GM23338 (cell line): ENCODE results near the gene DCLK1. TPM values are rescaled to one million over a fixed set of nuclear protein-coding genes. Genes with fewer than 3 reads are reported as not detected.

ENCODE experiments used
- ATAC-seq: fragments of 200-7000 bp; cut with Tn5 transposase; 3 replicates; pipeline ENCODE4 v1.9.1; 2020
- DNase-seq: peaks from one replicate; pipeline ENCODE4 v3.0.0-alpha.2; 2015; ENCODE audit warnings: low spot score
- H2AFZ ChIP-seq: fragments of 200-600 bp; sonication (generic); 2 replicates; pipeline ENCODE4 v1.8.0; 2016; ENCODE audit warnings: antibody characterized with exemption, mild to moderate bottlenecking, moderate library complexity
- H3F3A ChIP-seq: fragments of 200-600 bp; sonication (generic); replicated peaks from 2 replicates; pipeline ENCODE4 v1.8.0; 2017; ENCODE audit warnings: antibody characterized with exemption, mixed run types, low read depth
- H3K27ac ChIP-seq: fragments of 200-600 bp; sonication (generic); 2 replicates; pipeline ENCODE4 v1.6.1; 2016; ENCODE audit warnings: low read depth
- H3K27me3 ChIP-seq: fragments of 200-600 bp; sonication (generic); 2 replicates; pipeline ENCODE4 v1.8.0; 2016; ENCODE audit warnings: mild to moderate bottlenecking, mixed run types, moderate library complexity; ENCODE audit not compliant: insufficient read depth
- H3K36me3 ChIP-seq: fragments of 200-600 bp; sonication (generic); 2 replicates; pipeline ENCODE4 v1.8.0; 2016; ENCODE audit warnings: mild to moderate bottlenecking; ENCODE audit not compliant: insufficient read depth
- H3K4me1 ChIP-seq: fragments of 200-600 bp; sonication (generic); 2 replicates; pipeline ENCODE4 v1.8.0; 2016; ENCODE audit warnings: mild to moderate bottlenecking, moderate library complexity; ENCODE audit not compliant: insufficient read depth
- H3K4me2 ChIP-seq: fragments of 200-600 bp; sonication (generic); 2 replicates; pipeline ENCODE4 v1.7.1; 2017; ENCODE audit warnings: mixed run types
- H3K4me3 ChIP-seq: fragments of 200-600 bp; sonication (generic); 2 replicates; pipeline ENCODE4 v1.6.1; 2016; ENCODE audit warnings: mixed run types
- H3K79me2 ChIP-seq: fragments of 200-600 bp; sonication (generic); replicated peaks from 2 replicates; pipeline ENCODE4 v1.8.0; 2017; ENCODE audit warnings: mild to moderate bottlenecking; ENCODE audit not compliant: insufficient read depth
- H3K9me2 ChIP-seq: fragments of 200-600 bp; sonication (generic); 2 replicates; pipeline ENCODE4 v1.8.0; 2017; ENCODE audit not compliant: insufficient read depth
- H4K20me1 ChIP-seq: fragments of 200-600 bp; sonication (generic); replicated peaks from 2 replicates; pipeline ENCODE4 v1.8.0; 2017; ENCODE audit warnings: mild to moderate bottlenecking; ENCODE audit not compliant: insufficient read depth
- H3K27ac Mint-ChIP-seq: 2 replicates; pipeline ENCODE4 v1.8.0; 2020; ENCODE audit warnings: inconsistent platforms, mild to moderate bottlenecking, moderate library complexity, mixed read lengths
- H3K27me3 Mint-ChIP-seq: 3 replicates; pipeline ENCODE4 v1.8.0; 2022; ENCODE audit warnings: low read depth, mild to moderate bottlenecking, moderate library complexity, mixed read lengths, inconsistent platforms; ENCODE audit not compliant: insufficient read depth, poor library complexity
- H3K36me3 Mint-ChIP-seq: 3 replicates; pipeline ENCODE4 v1.8.0; 2021; ENCODE audit warnings: low read depth, mild to moderate bottlenecking, inconsistent platforms, moderate library complexity, mixed read lengths
- H3K4me1 Mint-ChIP-seq: 3 replicates; pipeline ENCODE4 v1.8.0; 2020; ENCODE audit warnings: mild to moderate bottlenecking, inconsistent platforms, mixed read lengths
- H3K4me3 Mint-ChIP-seq: 3 replicates; pipeline ENCODE4 v1.8.0; 2021; ENCODE audit warnings: moderate library complexity, mild to moderate bottlenecking, inconsistent platforms, mixed read lengths
- H3K9me3 Mint-ChIP-seq: 3 replicates; pipeline ENCODE4 v1.8.0; 2020; ENCODE audit warnings: moderate library complexity, mild to moderate bottlenecking, inconsistent platforms, mixed read lengths
- CREB1 ChIP-seq: fragments of 250-450 bp; sonication (Bioruptor Pico); IDR thresholded peaks from 2 replicates; pipeline ENCODE4 v1.5.0; 2020; ENCODE audit warnings: low read depth, mild to moderate bottlenecking, moderate library complexity
- CTCF ChIP-seq, 2 experiments: fragments of 200-600 bp in 1 of 2; sonication (generic) in 1 of 2; conservative IDR thresholded peaks; 2 replicates each; pipeline versions ENCODE4 v1.5.1 to v1.6.1; 2016 to 2017; ENCODE audit warnings: antibody characterized with exemption in 2 of 2, low read depth in 2 of 2, mild to moderate bottlenecking in 2 of 2, moderate library complexity in 1 of 2
- ETS1 ChIP-seq: IDR thresholded peaks from 2 replicates; pipeline ENCODE4 v1.6.1; 2016; ENCODE audit warnings: antibody characterized with exemption
- EZH2 ChIP-seq: fragments of 200-600 bp; sonication (generic); IDR thresholded peaks from one replicate; pipeline ENCODE4 v1.8.0; 2017; ENCODE audit warnings: antibody characterized with exemption, mild to moderate bottlenecking, low read depth; ENCODE audit not compliant: unreplicated experiment
- EZH2phosphoT487 ChIP-seq: fragments of 200-600 bp; sonication (generic); IDR thresholded peaks from one replicate; pipeline ENCODE4 v1.8.1; 2018; ENCODE audit warnings: antibody characterized with exemption; ENCODE audit not compliant: unreplicated experiment
- JUNB ChIP-seq: IDR thresholded peaks from one replicate; pipeline ENCODE4 v1.6.1; 2016; ENCODE audit warnings: antibody characterized with exemption; ENCODE audit not compliant: unreplicated experiment
- NANOG ChIP-seq: IDR thresholded peaks from 2 replicates; pipeline ENCODE4 v1.6.1; 2016; ENCODE audit warnings: antibody characterized with exemption, borderline replicate concordance
- POLR2AphosphoS5 ChIP-seq: IDR thresholded peaks from 2 replicates; pipeline ENCODE4 v1.6.1; 2016; ENCODE audit warnings: antibody characterized with exemption, low read depth
- STAT1 ChIP-seq: IDR thresholded peaks from one replicate; pipeline ENCODE4 v1.6.1; 2016; ENCODE audit warnings: antibody characterized with exemption; ENCODE audit not compliant: unreplicated experiment
- ZNF331 ChIP-seq: fragments of 250-450 bp; sonication (Bioruptor Pico); IDR thresholded peaks from 2 replicates; pipeline ENCODE4 v1.5.0; 2020; ENCODE audit warnings: low read depth, mild to moderate bottlenecking, moderate library complexity
- ZNF462 ChIP-seq: fragments of 250-450 bp; sonication (Bioruptor Pico); IDR thresholded peaks from 2 replicates; pipeline ENCODE4 v1.5.0; 2020; ENCODE audit warnings: mild to moderate bottlenecking, moderate library complexity
- polyA plus RNA-seq: library from polyadenylated mRNA; unstranded; fragments of >200 nt; fragmentation: Nextera tagmentation; extraction: Ambion mirVana; gene quantifications from 2 replicates; pipeline ENCODE4 v1.2.1, GENCODE V29; 2016
- total RNA-seq: library from RNA; depleted of rRNA; stranded (reverse); fragments of >200 nt; shearing (Covaris generic); gene quantifications from 2 replicates; pipeline ENCODE4 v1.2.3, GENCODE V29; 2014

DCLK1 gene
- total and polyA plus RNA-seq, 2 experiments from 2014 or later = 13.1 to 57.7 TPM

- TF ChIP-seq CREB1 (CRISPR knock-in tag) (no peak), EZH2 (no peak), ETS1 (no peak), POLR2AphosphoS5 (no peak), CTCF (conservative IDR thresholded peaks at IDR 0.05; ENCODE audit: low read depth in 2 of 2) (no peak), STAT1 (no peak), ZNF331 (CRISPR knock-in tag) (no peak), JUNB (no peak), ZNF462 (no peak), NANOG (no peak), EZH2phosphoT487 (no peak)
- H3K27ac Mint-ChIP-seq = no peak overlapping the region
- H2AFZ ChIP-seq = no peak overlapping the region
- H3K36me3 Mint-ChIP-seq = no peaks in the 10 kb centered on the region
- H3K79me2 ChIP-seq = no peaks in the 10 kb centered on the region
- no peaks in the 10 kb centered on the region for H4K20me1 ChIP-seq
- peaks cover 3% of the 10 kb centered on the region; the same call in 2 of the 3 replicates for H3K4me1 Mint-ChIP-seq
- no peak for DNase-seq
- H3F3A ChIP-seq = no peaks in the 10 kb centered on the region
- H3K36me3 ChIP-seq = no peaks in the 10 kb centered on the region
- no peaks in the 10 kb centered on the region for H3K9me3 Mint-ChIP-seq
- H3K4me2 ChIP-seq = no peak overlapping the region
- no peaks in the 10 kb centered on the region for H3K27me3 Mint-ChIP-seq
- H3K27me3 ChIP-seq = no peaks in the 10 kb centered on the region
- 0 out of 2 replicates have a peak, but pooled peaks cover 3% of the 10 kb centered on the region for H3K4me1 ChIP-seq
- no peak overlapping the region for H3K27ac ChIP-seq
- H3K4me3 ChIP-seq = no peak overlapping the region
- no peak overlapping the region for H3K4me3 Mint-ChIP-seq
- ATAC-seq = no peak
- H3K9me2 ChIP-seq = peaks cover 5% of the 10 kb centered on the region; the same call in 1 of the 2 replicates
These were observed 175.1 kb downstream of the DCLK1 start for GRCh38 chr13:35956074-35956473.
